ENCODE data around the gene TNFAIP8L1.

GRCh38 chr19:4686700-4687099 is 47.4 kb downstream of the TNFAIP8L1 start:
- no peak for TF ChIP-seq CEBPB (IDR thresholded peaks at IDR 0.05; ENCODE audit: low read depth, low read length)
- TF ChIP-seq POLR2AphosphoS5 (IDR thresholded peaks at IDR 0.05; ENCODE audit: low read depth, low read length) = no peak
